Left colon (tissue), 2 donors: ENCODE results near the gene AIF1L. TPM values are rescaled to one million over a fixed set of nuclear protein-coding genes. Genes with fewer than 3 reads are reported as not detected.

Source experiments
- ATAC-seq: fragments of 200-7000 bp; cut with Tn5 transposase; one replicate; pipeline ENCODE4 v1.9.1; 2020; ENCODE audit warnings: mild to moderate bottlenecking, moderate library complexity
- DNase-seq, 2 donors: peaks; one replicate each; pipeline ENCODE4 v3.0.0-alpha.2; 2020
- intact Hi-C, 2 donors: fragments of 100-400 bp; cut with DNase I in 1 of 2; cut with micrococcal nuclease in 1 of 2; formaldehyde crosslinking; loops; one replicate each; pipeline versions ENCODE4 v1.11.2 to v1.14.0; 2022; cut with DNase I, micrococcal nuclease
- total RNA-seq, 2 donors: library from RNA; stranded (reverse); fragmentation: NEBNext Ultra II Directional; extraction: Animal tissue kit (Norgen Biotek cat#: 25700); gene quantifications; one replicate each; pipeline ENCODE4 v1.2.1, GENCODE V29; 2021
- donor health status: DM: no; HTN: no; CAD: no.
- donor health status: DM: yes; HTN: yes; CAD: no.

AIF1L gene
- total RNA-seq, 2 donors from 2014 or later = 2.7 to 3.7 TPM

GRCh38 chr9:131072107-131072870 lies 24.0 kb upstream of the AIF1L start:
- intact Hi-C loops = no loop called here
- DNase-seq = no peak
- ATAC-seq = no peak

GRCh38 chr9:131072871-131073237 lies 23.5 kb upstream of the AIF1L start:
- intact Hi-C loops = no loop called here
- DNase-seq = no peak
- ATAC-seq = no peak

- DNase-seq = no peak
- no peak for ATAC-seq
- intact Hi-C loops = no loop called here
Measured at GRCh38 chr9:131076347-131077195, 19.8 kb upstream of the AIF1L start.

GRCh38 chr9:131078427-131079366 lies 17.6 kb upstream of the AIF1L start:
- intact Hi-C loops = no loop called here
- DNase-seq = no peak
- no peak for ATAC-seq

- DNase-seq = no peak
- ATAC-seq = no peak
- intact Hi-C loops = no loop called here
Measured at GRCh38 chr9:131080589-131080988, 15.7 kb upstream of the AIF1L start.

- DNase-seq (no peak), ATAC-seq (no peak)
- intact Hi-C loops = no loop called here
Measured at GRCh38 chr9:131081868-131082267, 14.5 kb upstream of the AIF1L start.

GRCh38 chr9:131082774-131083512 lies 13.4 kb upstream of the AIF1L start:
- DNase-seq = no peak
- intact Hi-C loops = no loop called here
- no peak for ATAC-seq

- intact Hi-C loops = no loop called here
- ATAC-seq = no peak
Measured at GRCh38 chr9:131084661-131085369, 11.5 kb upstream of the AIF1L start.

GRCh38 chr9:131085370-131086122 lies 10.8 kb upstream of the AIF1L start:
- intact Hi-C loops = no loop called here
- DNase-seq (no peak), ATAC-seq (no peak)

More at GRCh38 chr9:131084661-131085369, 11.5 kb upstream of the AIF1L start:
- no peak for DNase-seq

- intact Hi-C loops = no loop called here
- DNase-seq (no peak), ATAC-seq (no peak)
Measured at GRCh38 chr9:131087354-131087893, 8.9 kb upstream of the AIF1L start.

- intact Hi-C loops = no loop called here
- ATAC-seq = no peak
- no peak for DNase-seq
Measured at GRCh38 chr9:131090025-131090787, 6.1 kb upstream of the AIF1L start.

- no peak for DNase-seq
- no peak for ATAC-seq
Measured at GRCh38 chr9:131091352-131091992, 4.9 kb upstream of the AIF1L start.

GRCh38 chr9:131092030-131092429 lies 4.3 kb upstream of the AIF1L start:
- ATAC-seq (no peak), DNase-seq (no peak)
- intact Hi-C loops = no loop called here

More at GRCh38 chr9:131091352-131091992, 4.9 kb upstream of the AIF1L start:
- intact Hi-C loops = no loop called here

- ATAC-seq = no peak
- intact Hi-C loops = no loop called here
- DNase-seq = no peak
Measured at GRCh38 chr9:131092548-131093440, 3.5 kb upstream of the AIF1L start.

GRCh38 chr9:131094015-131094414 lies 2.3 kb upstream of the AIF1L start:
- DNase-seq (no peak), ATAC-seq (no peak)
- intact Hi-C loops = no loop called here
